ENCODE data around the gene COL11A1.
"Not testable (repeated sequence)": the region's sequence is repeated elsewhere in the genome, so short reads cannot be mapped to it uniquely, and the experiment has no call there.

COL11A1 gene

GRCh38 chr1:103108376-103109150 is at the start of gene COL11A1:
Gene COL11A1, minus strand, starts transcription at chr1:103108522. Its CDS starts 344 bp downstream, at chr1:103108178.
- DNase-seq (ENCODE audit: low read depth in 2 of 2): no peak

GRCh38 chr1:103156966-103157365 is 48.6 kb upstream of the COL11A1 start:
- DNase-seq (ENCODE audit: low read depth in 2 of 2): no peak

GRCh38 chr1:103146166-103146565 is 37.8 kb upstream of the COL11A1 start:
- DNase-seq (ENCODE audit: low read depth in 2 of 2): no peak

GRCh38 chr1:103145449-103145848 is 37.1 kb upstream of the COL11A1 start:
- no peak for DNase-seq (ENCODE audit: low read depth in 2 of 2)

- DNase-seq (ENCODE audit: low read depth in 2 of 2): no peak
Measured at GRCh38 chr1:103144681-103145080, 36.4 kb upstream of the COL11A1 start.

- no peak for DNase-seq (ENCODE audit: low read depth in 2 of 2)
Measured at GRCh38 chr1:103142461-103142860, 34.1 kb upstream of the COL11A1 start.

GRCh38 chr1:103129796-103130195 is 21.5 kb upstream of the COL11A1 start:
- DNase-seq (ENCODE audit: low read depth in 2 of 2): no peak

GRCh38 chr1:103129255-103129654 is 20.9 kb upstream of the COL11A1 start:
- no peak for DNase-seq (ENCODE audit: low read depth in 2 of 2)

GRCh38 chr1:103128256-103128655 is 19.9 kb upstream of the COL11A1 start:
- not testable (repeated sequence) for DNase-seq (ENCODE audit: low read depth in 2 of 2)

- DNase-seq (ENCODE audit: low read depth in 2 of 2): no peak
Measured at GRCh38 chr1:103125219-103125618, 16.9 kb upstream of the COL11A1 start.

GRCh38 chr1:103122983-103123720 is 14.8 kb upstream of the COL11A1 start:
- no peak for DNase-seq (ENCODE audit: low read depth in 2 of 2)

GRCh38 chr1:103120981-103121380 is 12.7 kb upstream of the COL11A1 start:
- DNase-seq (ENCODE audit: low read depth in 2 of 2): no peak

- DNase-seq (ENCODE audit: low read depth in 2 of 2): no peak
Measured at GRCh38 chr1:103112546-103112945, 4.2 kb upstream of the COL11A1 start.

GRCh38 chr1:103111926-103112325 is 3.6 kb upstream of the COL11A1 start:
- DNase-seq (ENCODE audit: low read depth in 2 of 2): no peak

- no peak for DNase-seq (ENCODE audit: low read depth in 2 of 2)
Measured at GRCh38 chr1:103110701-103111100, 2.4 kb upstream of the COL11A1 start.

- DNase-seq (ENCODE audit: low read depth in 2 of 2): no peak
Measured at GRCh38 chr1:103109311-103109920, 1.1 kb upstream of the COL11A1 start.

- no peak for DNase-seq (ENCODE audit: low read depth in 2 of 2)
Measured at GRCh38 chr1:103107741-103108375, 464 bp downstream of the COL11A1 start.

GRCh38 chr1:103106426-103107341 is 1.6 kb downstream of the COL11A1 start:
- DNase-seq (ENCODE audit: low read depth in 2 of 2): no peak

- no peak for DNase-seq (ENCODE audit: low read depth in 2 of 2)
Measured at GRCh38 chr1:103101399-103101798, 6.9 kb downstream of the COL11A1 start.

- no peak for DNase-seq (ENCODE audit: low read depth in 2 of 2)
Measured at GRCh38 chr1:103089221-103089620, 19.1 kb downstream of the COL11A1 start.

GRCh38 chr1:103087256-103087655 is 21.1 kb downstream of the COL11A1 start:
- no peak for DNase-seq (ENCODE audit: low read depth in 2 of 2)

Data from stimulated activated CD4-positive, alpha-beta T cell treated with anti-CD3 and anti-CD28 coated beads, Interleukin-12 subunit alpha, Interleukin-12 subunit beta, amount 100 ng/mL, for 24 hours (primary cell).